ENCODE data around the gene FOXP1.

GRCh38 chr3:71453319-71453718 is 130.2 kb downstream of the FOXP1 start:
- TF ChIP-seq CTCF (IDR thresholded peaks at IDR 0.05) = no peak
- TF ChIP-seq POLR2AphosphoS5 (IDR thresholded peaks at IDR 0.05) = no peak

All from breast epithelium (tissue), 3 donors.